Fibroblast of skin of back (primary cell): ENCODE measurements around the gene PRKACB.
"Not testable (repeated sequence)": the region's sequence is repeated elsewhere in the genome, so short reads cannot be mapped to it uniquely, and the experiment has no call there.

Source experiments
- DNase-seq: peaks from one replicate; pipeline ENCODE4 v3.0.0-alpha.2; 2013

PRKACB gene

GRCh38 chr1:84269306-84269705, 125.2 kb downstream of the PRKACB start:
- DNase-seq, result no peak

DNA sequence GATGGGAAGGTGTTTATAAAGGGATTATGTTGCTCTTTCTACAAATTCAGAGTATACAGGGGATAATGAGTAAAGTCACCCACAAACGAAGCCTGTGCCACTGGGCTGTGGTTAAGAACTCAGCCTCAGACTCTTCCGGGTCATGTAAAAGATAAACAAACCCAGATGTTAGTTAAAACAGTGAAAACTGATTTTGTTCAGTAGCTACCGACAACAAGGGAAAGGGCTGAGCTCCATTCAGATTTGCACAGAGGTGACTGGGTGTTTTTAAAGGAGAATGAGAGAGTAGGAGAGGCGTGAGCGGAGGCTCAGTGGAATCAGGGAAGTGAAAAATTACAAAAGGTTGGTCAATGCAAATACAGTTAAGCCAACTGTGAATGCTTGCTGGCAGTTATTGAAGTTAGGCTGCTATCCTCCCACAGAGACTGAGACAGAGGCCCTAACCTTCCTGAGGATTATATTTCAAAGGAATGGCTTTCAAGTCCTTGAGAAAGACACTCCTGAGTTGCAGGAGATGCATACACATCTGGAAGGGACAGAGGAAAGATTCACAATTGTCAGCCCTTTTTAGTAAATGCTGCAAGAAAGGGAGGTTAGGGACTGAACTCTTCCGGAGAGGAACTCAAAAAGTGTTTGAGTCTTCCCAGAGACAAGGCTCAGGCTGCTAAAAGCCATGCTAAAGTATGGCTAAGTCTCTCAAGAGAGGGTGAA, 127.5 kb downstream of the PRKACB start:
- DNase-seq, result no peak

GRCh38 chr1:84272401-84272800, 128.3 kb downstream of the PRKACB start:
- DNase-seq, result no peak

DNA sequence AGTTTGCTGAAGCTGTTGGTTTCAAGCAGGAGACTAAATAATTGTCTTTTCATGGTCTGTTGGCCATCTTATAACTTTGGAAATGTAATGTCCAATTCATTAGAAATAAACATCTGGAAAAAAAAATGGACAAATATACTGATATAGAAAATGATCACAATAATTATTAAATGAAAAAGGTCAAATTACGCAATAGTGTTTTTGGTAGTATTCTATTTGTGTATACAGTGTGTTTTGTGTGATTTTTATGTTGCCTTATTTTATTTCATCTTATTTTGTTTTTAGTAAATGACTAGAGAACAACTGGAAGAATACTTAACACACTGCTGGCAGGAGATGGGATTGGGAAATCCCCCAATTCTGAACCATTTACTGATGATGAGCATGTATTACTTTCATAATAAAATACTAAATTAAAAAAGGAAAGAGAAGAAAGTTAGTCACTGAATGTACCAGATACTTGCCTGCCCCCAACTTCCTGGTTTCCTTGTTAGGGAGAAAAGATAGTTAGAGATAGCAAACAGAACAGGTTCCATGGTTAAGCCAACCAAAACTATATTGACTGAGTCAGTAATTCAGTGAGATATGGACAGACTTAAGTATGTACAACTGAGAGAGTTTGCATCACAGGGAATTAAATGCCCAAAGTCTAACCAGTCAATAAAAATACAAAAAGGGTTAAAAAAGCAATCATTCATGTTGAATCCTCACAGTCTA, 133.4 kb downstream of the PRKACB start:
- DNase-seq, result no peak

DNA sequence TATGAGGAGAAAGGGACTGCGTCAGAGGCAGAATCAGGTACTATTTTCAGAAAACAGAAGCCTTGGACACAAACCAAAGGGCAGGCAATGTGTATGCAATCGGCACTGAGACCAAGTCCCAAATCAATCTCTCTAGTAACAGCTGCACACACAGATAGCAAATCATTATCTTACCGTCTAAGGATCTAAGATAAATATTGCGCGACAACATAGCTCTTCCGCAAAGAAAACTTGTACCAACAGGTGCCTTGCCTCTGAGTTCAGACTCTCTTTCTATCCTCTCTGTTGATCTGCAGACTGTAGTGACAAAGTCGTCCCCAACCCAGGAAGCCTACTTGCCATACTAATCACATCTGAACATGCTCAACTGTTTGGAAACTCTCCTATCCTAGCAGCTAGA, 134.8 kb downstream of the PRKACB start:
- DNase-seq, result no peak

GRCh38 chr1:84280912-84281311, 136.8 kb downstream of the PRKACB start:
- no peak for DNase-seq

DNA sequence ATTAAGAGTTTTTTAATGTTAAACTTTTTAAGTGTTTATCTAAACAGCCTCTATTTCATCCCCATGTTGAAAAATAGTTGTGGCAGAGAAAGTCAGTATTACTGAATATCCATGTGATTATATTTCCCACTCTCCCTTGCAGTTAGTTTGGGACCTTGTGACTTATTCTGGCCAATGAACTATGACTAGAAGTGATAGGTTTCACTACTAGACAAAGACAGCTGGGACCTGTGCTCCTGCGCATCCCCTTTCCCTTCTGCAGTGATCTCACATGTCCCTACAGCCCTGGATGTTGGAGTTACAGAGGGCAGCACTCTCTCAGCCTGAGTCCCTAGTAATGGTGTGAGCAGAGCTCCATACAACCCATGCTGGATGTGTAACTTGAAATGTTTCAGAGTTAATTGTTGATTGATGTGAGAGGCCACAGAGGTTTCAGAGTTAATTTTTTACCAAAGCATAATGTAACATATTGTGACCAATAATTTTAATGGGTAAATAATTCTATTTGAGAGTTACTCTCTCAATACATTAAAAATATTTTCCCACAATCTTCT, 138.8 kb downstream of the PRKACB start:
- no peak for DNase-seq

- DNase-seq, result no peak
These were observed 139.3 kb downstream of the PRKACB start for GRCh38 chr1:84283381-84283780.

DNA sequence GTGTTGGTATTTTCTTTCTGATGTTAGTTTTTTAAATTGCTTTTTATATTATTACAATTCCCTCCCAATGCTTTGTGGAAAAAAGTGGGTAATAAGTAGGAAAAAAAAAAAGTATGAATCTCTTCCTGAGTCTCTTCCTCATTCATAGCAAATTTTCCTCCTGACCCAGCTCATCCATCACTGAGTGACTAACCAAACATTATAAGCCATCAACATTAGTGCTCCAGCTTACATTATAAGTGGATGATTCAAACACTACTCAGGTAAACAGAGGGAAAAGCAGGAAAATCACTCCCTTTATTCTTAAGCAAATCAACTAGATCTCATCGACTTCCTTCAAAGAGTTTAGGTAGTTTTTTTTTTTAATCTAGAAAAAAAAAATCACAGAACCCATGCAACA, 142.0 kb downstream of the PRKACB start:
- no peak for DNase-seq

- DNase-seq, result not testable (repeated sequence)
These were observed 143.3 kb downstream of the PRKACB start for GRCh38 chr1:84287389-84287788.
